GM19324 (cell line): ENCODE results near the gene CNTNAP5.

Experiments
- ATAC-seq: cut with Tn5 transposase; IDR thresholded peaks from one replicate; pipeline ENCODE4 v1.9.1; 2021; ENCODE audit warnings: mild to moderate bottlenecking, moderate library complexity; ENCODE audit not compliant: unreplicated experiment, low FRiP score

CNTNAP5 gene

DNA sequence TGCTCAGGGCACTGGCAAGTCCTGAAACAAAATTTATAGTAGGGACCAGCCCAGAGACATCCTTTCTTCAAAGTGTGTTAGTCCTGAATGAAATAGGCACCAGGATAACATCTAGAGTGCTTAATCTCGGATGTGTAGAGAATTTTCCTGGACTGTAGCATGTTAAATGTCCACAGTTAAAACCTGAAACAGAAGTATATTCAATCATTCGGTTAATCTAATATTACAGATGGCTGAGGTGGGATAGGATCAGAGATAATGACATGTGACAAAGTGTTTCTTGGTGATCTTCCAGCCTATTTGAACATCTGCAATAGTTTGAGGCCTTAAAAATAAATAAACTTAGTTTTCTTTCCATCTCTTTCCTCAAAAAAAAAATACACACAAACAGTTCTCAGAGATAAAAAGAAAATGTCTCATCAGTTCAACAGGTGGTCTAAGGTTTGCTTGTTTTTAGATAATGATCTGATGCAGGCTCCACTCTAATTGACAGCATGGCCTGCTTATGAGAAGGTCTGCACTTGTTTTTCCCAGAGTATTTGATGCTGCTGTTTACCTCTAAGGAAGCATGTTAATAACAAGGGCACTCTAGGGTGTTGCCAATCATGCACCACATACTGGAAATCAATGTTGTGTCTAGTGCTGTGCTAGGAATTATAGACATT lies 25.9 kb downstream of the CNTNAP5 start:
- no peak for ATAC-seq

DNA sequence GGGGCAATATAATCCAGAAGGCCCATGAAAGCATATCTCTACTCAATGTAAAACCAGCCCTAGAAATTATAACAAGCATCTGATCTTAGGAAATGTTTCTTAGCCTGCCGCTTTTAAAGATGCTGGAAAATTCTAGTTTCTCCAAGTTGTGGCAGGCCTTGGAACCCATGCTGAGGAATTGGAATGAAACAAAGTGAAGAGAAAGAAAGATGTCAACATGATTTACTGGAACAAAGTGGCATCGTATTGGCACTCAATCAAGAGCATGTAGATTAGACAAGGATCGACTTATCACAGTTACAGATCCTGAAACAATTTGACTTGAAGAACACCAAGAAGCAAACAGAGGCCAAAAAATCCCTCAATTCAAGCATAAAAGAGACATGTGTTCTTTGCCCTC lies 28.7 kb downstream of the CNTNAP5 start:
- ATAC-seq, result no peak

DNA sequence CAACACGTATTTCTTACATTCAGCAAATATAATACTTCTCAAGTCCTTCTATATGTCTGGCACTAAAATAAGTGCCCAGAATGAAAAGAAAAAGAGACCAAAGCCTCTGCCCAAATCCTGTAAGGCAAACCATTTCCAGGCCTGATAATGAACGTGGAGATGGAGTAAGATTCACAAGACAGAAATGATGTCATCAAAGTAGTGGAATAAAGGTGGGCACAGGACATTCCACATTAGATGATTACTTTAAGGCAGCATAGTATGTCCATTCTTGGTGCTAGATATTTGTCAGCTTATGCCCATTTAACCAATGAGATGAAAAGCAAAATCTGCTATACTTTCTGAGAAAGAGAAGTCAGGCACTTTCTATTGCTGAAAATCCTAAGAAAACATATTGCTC lies 38.5 kb downstream of the CNTNAP5 start:
- no peak for ATAC-seq

DNA sequence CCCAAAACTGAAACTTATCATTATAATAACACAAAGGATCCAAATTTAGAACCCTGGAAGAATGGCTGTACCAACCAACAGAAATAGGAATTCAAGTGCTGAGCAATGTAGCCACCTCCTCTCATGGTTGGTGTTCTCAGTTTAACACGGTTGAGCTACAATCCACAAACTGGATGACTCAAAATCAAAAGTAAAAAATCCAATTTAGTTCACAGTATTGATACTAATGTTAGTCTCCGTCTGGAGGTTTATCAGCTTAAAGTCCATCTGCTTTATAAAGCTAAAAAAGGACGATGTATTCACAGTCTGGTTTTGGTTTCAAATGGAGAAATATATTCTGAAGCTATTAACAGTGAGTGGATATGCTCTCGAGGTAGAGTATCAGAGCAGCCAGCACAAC lies 40.5 kb downstream of the CNTNAP5 start:
- ATAC-seq, result no peak

DNA sequence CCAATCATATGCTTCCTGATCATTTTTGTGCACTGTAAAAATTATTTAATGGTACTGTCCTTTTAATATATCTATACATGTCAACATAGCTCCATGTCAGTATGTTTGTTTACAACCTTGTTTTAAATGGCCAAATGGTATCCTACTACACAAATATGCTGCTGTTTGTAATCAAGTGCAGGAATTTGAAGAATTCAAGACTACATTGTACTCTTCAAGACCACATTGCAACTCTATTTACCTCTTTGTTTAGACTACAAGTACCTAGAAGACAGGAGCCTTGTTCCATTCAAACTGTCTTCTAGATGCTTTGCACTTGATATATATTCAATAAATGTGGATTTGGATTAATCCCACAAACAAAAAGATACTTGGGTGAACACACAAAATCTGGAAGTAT lies 41.7 kb downstream of the CNTNAP5 start:
- ATAC-seq, result no peak

DNA sequence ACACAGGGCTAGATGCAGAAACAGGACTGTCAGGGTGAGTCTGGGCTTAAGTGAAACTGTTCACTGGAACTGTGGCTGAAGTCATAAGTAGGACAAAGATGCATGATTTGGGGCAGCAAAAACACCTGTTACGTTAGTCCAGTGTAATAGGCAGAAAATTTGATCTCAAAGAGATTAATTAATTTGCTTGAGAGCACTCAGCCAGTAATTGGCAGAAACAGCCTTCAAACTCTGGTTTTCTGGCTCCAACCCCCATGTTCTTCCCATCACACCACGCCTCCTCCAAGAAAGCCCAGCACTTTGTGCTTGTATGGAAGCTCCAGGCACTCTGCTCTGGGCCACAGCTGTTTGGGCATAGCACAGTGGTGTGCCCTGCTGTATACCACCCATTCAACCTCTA lies 54.0 kb downstream of the CNTNAP5 start:
- no peak for ATAC-seq

DNA sequence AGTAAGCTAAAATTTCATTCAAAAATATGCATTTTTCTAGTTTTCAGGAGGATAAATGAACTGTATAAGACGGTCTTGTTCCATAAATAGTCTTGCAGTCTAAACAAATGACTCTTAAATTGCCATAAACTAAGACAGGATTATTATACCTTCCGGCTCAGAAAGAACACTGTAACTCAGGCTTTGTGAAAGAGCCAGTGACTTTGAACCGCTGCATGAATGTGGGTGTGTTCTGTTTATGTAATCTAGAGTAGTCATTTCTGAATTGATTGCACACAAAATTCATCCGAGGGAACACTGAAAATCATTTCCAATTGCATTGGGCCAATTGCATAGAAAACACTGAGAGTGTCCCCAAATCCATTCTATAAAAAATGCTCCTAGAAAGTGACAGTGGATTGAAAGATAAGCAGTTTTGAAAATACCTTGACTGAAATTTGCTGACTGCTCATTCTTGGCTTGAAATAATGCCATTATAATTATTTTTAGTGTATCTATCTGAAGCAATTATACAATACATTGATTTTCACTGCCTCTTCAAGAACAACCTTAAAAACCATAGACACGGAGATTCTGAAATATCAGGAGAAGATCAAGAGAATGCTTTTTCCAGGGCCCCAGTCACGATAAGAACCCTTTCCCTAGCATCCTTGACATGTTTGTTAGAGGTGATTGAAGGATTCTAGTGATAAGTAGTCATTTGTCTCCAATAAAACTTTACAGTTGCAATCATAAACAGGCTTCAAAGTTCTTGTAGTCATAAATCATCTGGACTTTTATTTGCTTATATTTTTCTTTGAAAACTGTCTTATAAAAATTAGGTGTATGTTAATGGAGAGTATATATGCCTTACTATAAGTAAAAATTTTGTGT lies 55.4 kb downstream of the CNTNAP5 start:
- no peak for ATAC-seq

DNA sequence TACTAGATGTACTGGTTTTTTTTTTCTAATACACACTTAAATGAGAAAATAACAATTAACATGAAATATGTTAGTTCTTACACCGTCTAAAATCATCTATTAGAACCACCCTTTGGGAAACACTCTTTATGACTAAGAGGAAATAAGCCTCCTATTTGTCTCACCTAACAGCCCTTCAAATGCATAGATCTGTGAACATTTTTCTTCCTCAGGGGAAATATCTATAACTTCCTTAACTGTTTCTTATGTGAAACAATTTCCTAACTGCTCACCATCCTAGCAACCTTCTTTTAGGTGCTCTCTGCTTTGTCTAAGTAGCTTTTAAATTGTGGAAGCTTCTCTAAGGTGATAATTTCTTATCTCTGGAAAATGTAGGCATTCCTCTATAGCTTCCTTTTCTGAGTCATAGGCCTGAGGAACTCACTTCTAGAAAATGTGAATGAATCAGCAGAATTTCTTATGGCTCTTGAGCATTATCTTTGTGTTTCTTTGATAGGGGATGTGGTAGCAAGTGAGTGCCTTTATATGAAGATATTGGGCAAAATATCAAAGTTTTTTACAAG lies 56.1 kb downstream of the CNTNAP5 start:
- no peak for ATAC-seq

DNA sequence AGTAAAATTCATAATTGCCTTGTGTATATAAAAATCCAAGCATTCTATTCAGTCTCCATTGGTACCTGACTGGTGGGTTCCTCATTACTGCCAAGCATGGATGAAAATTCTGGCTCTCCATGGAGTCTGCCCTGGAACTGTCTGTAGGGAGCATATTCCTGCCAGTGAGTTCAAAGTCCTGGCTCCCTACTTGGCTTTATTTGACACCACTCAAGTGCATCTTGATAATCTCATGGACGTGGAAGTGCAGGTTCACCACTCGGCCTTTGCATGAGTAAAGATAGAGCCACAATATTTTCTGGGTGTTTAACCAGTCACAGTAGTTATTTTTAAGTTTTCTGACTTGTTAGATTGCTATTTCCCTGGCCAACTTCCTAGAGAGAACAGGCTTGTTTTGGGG lies 63.5 kb downstream of the CNTNAP5 start:
- ATAC-seq, result no peak

DNA sequence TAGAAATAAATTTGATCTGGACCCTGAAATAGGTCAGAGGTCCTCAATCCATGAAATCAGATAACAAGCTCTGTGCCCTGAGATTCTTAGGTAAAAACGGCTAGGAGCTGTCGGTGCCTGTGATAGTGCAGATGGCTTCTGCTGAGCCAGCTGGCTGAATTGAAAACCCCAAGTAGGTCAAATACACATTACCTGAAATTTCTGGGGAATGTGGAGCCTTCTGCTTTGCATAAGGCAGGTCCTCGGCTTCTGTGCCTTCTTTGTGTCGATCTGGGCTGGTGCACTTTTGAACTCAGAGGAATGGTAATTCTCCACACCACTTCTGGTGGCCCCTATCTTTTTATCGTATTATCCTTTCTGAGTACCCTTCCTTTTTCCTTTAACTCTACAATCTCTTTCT lies 66.6 kb downstream of the CNTNAP5 start:
- no peak for ATAC-seq

DNA sequence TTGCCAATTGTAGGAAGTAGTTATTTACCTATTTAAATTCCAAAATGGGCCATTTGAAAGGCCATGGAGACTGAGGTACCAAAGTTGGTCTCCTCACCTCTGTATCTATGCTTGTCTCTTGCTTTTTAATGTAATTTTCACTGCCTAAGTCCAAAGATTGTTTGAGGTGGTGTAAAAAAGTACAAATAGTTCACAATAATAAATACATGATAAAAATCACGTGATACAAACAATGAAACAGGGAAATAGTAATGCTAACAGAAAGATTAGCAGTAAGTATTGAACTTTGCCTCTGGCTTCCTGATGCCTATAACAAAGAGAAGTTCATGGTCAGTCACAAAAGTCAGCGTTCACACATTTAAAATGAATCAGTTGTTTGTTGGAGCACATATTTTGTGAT lies 67.6 kb downstream of the CNTNAP5 start:
- no peak for ATAC-seq

DNA sequence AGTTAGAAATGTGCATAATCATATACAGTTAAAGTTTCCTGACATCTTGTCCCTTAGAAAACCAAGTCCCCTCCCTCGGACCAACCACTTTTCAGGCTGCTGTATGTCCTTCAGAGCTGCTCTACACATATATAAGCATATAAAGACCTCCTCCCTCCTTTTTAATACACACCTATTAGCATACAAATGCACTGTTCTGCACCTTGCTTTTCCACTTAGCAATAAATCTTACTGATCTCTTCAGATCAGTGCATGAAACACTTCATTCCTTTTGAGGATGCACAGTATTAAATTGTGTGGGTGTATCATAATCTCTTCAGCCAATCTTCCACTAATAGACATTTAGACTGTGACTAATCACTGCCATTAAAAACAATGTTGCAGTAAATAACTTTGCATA lies 79.8 kb downstream of the CNTNAP5 start:
- no peak for ATAC-seq

DNA sequence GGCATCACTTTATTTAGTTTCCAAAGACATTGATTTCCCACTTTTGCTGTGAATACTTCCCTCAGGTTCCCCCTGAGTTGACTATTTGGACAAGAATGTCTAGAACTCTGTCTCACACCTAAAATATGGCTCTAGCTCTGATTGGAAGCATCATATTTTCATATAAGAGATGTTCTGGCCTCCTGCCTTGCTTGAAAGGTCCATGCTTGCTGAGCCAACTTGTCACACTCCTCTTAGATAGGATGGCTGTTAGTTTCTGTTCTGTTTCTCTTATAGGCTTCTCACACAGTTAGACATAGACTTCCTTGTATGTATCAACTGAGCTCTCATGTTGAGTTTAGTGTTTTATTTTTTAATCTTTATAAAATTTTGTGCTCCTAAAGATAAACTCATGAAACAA lies 87.1 kb downstream of the CNTNAP5 start:
- no peak for ATAC-seq

DNA sequence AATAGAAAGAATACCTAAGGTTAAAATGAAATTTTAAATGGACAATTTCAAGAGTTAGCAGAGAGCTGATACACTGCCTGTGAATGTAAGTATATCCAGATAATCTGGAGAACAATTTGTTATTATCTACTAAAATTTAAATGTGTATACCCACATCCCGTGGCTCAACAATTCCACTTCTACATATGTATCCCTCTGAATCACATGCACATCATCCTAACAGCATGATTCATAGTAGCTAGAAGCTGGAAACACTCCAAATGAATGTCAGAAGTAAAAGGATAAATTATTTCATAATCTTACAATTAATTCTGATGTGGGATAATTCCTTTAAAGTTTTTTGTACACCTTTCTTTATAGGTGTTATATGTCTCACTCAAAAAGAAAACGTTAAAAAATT lies 87.9 kb downstream of the CNTNAP5 start:
- no peak for ATAC-seq

DNA sequence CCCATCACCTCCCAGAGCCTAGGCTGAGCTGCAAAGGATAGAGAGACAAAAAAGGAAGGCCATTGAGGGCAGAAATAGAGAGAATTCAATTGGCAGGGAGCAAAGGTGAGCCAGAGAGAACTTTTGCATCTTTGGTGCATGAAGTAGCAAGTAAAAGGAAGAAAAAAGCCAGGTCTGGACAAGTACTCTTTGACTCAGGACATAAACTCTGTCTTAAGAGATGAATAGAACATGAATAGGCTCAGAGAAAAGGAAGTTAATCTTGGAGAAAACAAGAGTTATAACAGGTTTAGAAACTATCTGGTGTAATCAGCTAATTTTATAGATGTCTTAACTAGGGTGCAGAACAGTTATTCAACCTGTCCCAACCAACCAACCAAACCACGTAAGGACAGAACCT lies 95.2 kb downstream of the CNTNAP5 start:
- ATAC-seq, result no peak

DNA sequence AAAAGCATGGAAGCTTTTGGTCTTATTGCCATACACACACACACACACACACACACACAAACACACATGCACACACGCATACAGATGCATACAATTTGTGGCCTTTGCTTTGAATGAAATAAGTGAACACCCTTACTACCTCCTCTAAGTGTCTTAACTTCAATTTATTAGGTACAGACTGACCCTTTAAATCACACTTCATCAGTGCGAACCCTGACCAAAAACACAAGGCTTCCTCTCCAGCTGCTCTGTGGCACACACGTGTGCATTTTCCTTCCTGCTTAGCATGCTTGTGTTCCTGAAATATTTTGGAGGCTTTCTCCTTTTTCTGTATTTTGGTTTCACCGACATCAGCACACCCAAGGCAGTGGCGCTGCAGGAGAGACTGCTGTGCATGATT lies 96.0 kb downstream of the CNTNAP5 start:
- ATAC-seq, result no peak

DNA sequence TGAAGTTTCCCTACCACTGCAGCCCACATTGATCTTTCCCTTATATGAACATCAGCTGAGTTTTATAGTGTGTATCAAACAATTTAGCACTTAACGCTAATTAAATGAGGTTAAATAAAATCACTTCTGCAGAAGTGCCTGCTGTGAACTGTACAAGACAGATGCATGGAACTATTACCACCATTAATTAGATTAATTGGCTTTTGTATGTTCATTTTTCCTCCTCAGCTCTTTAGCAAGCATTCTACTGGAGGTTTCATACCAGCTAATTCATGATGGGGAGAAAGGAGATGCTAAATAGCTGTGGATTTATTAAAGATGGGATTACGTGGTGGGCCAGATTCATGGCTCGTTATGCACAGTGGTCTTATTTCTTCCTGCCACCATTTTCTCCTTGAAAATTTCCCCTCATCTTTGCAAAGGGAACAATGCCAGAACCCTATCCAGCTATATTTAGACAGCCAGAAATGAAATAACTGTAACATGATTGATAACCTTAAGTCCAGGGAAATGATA lies 96.7 kb downstream of the CNTNAP5 start:
- ATAC-seq, result no peak

DNA sequence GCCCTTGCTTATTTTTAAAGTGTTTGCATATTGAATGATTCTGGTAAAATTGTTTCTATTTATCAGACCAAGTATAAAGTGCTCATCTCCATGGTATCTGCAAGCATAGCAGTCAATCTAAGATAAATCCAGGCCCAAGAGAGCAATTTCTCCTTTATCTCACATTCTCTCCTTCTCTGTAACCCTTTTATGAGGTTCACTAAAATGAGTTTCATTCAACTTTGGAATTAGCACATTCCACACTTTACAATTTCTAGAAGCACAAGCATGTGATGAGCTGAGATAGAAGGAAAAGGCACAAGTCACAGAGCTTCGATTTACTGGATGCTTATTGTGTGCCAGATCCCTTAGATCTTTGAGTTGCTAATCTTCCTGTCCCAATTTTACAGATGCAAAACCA lies 97.3 kb downstream of the CNTNAP5 start:
- ATAC-seq, result no peak

DNA sequence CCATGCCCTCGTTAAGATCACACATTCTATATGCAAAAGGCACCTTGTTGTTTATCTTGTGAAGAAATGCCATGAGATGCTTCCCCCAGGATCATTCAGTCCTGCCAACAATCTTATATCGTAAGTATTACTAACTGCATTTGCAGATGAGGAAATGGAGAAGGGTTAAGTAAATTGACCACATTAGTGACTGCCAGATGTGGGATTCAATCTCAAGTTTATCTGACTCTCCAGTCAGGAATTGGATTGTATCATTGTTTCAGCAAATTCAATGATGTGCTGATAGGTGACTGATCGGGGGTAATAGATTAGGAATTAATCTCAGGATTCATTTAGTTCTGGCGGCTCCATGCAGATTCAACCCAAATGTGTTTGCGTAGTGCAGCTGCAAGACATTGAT lies 106.2 kb downstream of the CNTNAP5 start:
- ATAC-seq, result no peak

DNA sequence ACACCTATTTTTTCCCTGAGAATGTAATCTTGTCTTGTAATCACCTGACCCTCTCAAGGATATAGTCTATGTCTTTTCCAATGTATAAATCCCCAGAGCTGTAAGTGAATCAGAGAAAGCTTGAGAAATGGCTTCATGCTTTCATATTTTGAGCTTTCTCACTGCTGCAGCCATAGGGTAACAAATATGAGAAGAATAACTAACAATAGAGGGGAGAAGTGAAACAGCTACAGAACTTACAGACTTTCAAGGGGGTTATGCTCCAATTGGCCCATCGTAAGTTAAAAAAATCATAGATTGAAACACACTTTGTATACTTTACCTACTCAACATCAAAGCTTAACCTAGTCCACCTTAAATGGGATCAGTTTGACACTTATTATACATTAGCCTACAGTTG lies 111.0 kb downstream of the CNTNAP5 start:
- no peak for ATAC-seq

DNA sequence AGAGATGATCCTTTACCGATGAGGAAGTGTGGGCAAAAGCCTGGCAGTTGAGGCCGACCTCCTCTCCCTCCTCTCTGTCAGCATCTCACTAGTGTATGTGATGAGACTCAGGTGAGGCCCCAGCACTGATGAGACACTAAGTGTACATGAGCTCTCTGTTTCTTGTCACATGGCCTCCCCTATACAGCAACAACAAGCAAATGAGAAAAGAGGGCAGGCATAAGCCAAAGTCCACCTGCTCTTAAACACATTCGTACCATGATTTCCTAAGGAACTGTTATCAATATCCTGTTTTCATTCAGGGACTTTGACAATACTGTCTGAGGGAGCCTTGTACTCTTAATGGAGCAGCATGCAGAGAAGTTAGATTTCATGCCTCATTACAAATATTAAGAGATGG lies 113.0 kb downstream of the CNTNAP5 start:
- ATAC-seq, result no peak

DNA sequence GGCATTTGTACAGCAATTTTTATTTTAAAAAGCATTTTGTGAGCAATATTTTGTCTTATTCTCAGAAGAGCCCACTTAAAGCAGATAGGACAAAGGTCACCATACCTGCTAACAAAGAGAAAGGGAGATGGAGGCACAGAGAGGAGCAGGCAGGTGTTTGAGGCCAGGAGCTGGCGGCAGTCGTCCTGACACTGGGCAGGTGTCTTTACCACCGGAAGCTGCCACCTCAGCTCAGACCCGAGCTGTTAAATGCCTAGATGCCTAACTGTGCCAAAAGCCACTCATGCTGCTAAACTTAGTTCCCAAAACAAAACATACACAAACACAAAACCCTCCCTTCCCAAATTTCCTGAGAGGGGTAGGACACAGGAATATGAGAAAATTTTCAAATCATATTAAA lies 120.9 kb downstream of the CNTNAP5 start:
- no peak for ATAC-seq
